Mucosa of descending colon (tissue), 3 donors: Measurements from ENCODE around the gene ITPA. TPM values are rescaled to one million over a fixed set of nuclear protein-coding genes. Genes with fewer than 3 reads are reported as not detected.

Source experiments
- ATAC-seq: fragments of 200-7000 bp; cut with Tn5 transposase; one replicate; pipeline ENCODE4 v1.9.1; 2020; ENCODE audit warnings: mild to moderate bottlenecking, moderate library complexity
- DNase-seq, 3 donors: peaks; one replicate each; pipeline ENCODE4 v3.0.0-alpha.2; 2020
- H3K36me3 ChIP-seq: fragments of 200-600 bp; one replicate; pipeline ENCODE4 v1.8.0; 2021; ENCODE audit warnings: low read depth, mild to moderate bottlenecking
- H3K4me1 ChIP-seq: fragments of 200-600 bp; one replicate; pipeline ENCODE4 v1.8.0; 2021; ENCODE audit warnings: low read depth, mild to moderate bottlenecking
- H3K4me3 ChIP-seq: fragments of 200-600 bp; one replicate; pipeline ENCODE4 v1.8.0; 2021; ENCODE audit warnings: mild to moderate bottlenecking
- H3K9me3 ChIP-seq: fragments of 200-600 bp; one replicate; pipeline ENCODE4 v1.8.0; 2021; ENCODE audit warnings: mild to moderate bottlenecking
- CTCF ChIP-seq: fragments of 200-600 bp; IDR thresholded peaks from one replicate; pipeline ENCODE4 v1.8.0; 2022; ENCODE audit warnings: antibody characterized with exemption, mild to moderate bottlenecking
- intact Hi-C, 2 donors: fragments of 100-400 bp; cut with DNase I in 1 of 2; cut with micrococcal nuclease in 1 of 2; formaldehyde crosslinking; loops; one replicate each; pipeline versions ENCODE4 v1.11.0 to v1.11.1; 2022; cut with DNase I, micrococcal nuclease
- total RNA-seq, 3 donors: library from RNA; stranded (reverse); fragmentation: NEBNext Ultra II Directional in 2 of 3; extraction: Animal tissue kit (Norgen Biotek cat#: 25700) in 2 of 3; gene quantifications; one replicate each; pipeline versions ENCODE4 v1.2.1 to v1.2.4, GENCODE V29; 2021 to 2023
- donor health status: DM: no; HTN: no; CAD: no; lungs with moderate emphysema.
- donor health status: DM: no; HTN: no; CAD: no.
- donor health status: DM: no; HTN: yes; CAD: no.

Gene ITPA
- total RNA-seq, 3 donors from 2014 or later: 29.8 to 44.7 (median 43.8) TPM

DNA sequence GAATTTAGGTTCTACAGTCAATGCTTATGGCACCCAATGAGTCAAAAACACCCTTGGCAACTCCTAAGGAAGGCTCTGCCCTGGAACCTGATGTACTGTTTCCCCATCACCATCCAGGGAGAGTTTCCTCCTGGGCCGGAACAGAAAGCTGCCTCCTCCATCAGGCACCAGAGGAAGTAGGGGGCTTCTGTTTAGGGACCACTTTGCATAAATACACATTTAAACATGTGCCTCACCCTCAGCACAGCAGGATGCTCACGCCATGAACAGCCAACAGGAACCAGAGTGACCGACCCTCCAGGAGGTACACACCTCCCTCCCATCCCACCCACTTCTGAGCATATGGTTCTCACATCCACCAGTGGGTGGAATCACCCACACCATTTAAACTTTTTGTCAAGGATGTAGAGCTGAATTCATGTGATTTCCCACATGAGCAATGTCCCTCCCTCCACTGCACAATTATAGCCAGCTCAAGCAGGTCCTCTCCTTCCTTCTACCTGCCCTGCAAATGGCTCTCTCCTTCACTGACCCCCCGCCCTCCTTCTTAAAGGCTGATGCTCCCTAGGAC lies 19.7 kb upstream of the ITPA start:
- intact Hi-C loops: no loop called here
- peaks cover 4% of the 10 kb centered on the region for H3K36me3 ChIP-seq

DNA sequence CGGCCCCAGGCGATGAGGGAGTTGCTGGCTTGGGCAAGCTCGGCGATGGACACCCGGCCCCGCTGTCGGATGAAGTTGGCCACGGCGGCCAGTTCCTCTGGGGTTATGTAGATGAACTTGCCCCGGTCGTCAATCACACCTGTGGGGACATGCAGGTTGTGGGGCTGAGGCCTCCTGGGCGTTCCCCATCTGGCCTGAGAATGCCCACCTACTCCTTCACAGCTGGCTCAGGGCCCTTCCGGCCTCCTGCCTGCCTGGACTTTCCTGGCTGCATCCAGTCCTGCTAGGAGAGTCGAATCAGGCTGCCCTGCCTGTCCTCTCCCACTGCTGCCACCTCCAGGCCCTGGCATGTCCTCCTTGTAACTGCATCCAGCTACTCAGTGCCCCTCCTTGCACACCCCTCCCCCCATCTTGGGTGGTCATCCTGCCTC lies 18.6 kb upstream of the ITPA start:
- no peaks in the 10 kb centered on the region for H3K4me1 ChIP-seq
- H3K4me3 ChIP-seq: no peak overlapping the region
- H3K36me3 ChIP-seq: peaks cover 4% of the 10 kb centered on the region
- intact Hi-C loops: no loop called here
- no peak for DNase-seq
- ATAC-seq: no peak
- no peak for TF ChIP-seq CTCF
- H3K9me3 ChIP-seq: no peaks in the 10 kb centered on the region

More for the DNA sequence above, 19.7 kb upstream of the ITPA start:
- H3K9me3 ChIP-seq: no peaks in the 10 kb centered on the region
- DNase-seq: no peak
- no peak for TF ChIP-seq CTCF
- no peak overlapping the region for H3K4me3 ChIP-seq
- ATAC-seq: no peak
- no peaks in the 10 kb centered on the region for H3K4me1 ChIP-seq

DNA sequence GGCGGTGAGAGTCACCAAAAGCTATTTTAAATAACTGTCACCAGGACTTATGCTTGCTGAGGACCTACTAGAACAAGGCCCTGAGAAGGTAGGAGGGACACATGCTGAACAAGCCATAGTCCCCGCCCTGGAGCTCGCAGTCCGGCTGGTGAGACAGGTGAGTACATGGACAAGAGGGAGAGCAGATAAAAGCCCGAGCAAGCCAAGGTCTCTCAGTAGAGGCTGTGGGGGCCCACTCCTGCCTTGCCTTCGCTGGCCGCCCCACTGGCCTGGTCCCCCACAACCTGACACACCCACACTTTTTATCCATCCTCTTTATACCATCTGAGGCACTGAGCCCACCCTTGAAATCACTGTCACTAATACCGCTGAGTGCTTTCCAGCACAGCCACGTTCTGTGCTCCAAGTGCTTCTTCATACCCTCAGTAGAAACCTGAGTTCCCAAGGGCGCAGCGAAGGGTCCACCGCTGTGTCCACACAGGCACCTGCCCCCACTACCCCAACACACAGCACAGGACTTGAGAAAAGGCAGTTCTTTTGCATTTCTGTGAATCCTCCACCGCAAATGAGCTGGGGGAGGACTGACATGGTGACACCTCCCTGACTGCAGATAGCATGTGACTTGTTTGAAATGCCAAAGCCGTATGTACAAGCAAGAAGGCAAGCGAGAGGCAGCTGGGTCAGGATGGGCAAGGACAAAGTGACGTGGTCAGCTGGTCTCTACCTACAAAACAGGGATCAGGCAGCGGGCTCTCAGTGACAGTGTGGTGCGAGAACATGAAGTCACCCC lies 16.9 kb upstream of the ITPA start:
- Histone ChIP-seq H3K4me1 (no peaks in the 10 kb centered on the region), H3K4me3 (no peak overlapping the region), H3K9me3 (no peaks in the 10 kb centered on the region), H3K36me3 (peaks cover 4% of the 10 kb centered on the region)
- intact Hi-C loops: no loop called here
- TF ChIP-seq CTCF: no peak
- ATAC-seq: no peak
- no peak for DNase-seq

- no peak for TF ChIP-seq CTCF
- no peaks in the 10 kb centered on the region for H3K4me1 ChIP-seq
- no peaks in the 10 kb centered on the region for H3K9me3 ChIP-seq
- DNase-seq (no peak), ATAC-seq (no peak)
- H3K36me3 ChIP-seq: peaks cover 4% of the 10 kb centered on the region
- intact Hi-C loops: no loop called here
- H3K4me3 ChIP-seq: no peak overlapping the region
Observed at GRCh38 chr20:3193806-3194616, 15.3 kb upstream of the ITPA start.

- DNase-seq (no peak), ATAC-seq (no peak)
- intact Hi-C loops: no loop called here
- Histone ChIP-seq H3K36me3 (peaks cover 6% of the 10 kb centered on the region), H3K4me1 (no peaks in the 10 kb centered on the region), H3K9me3 (no peaks in the 10 kb centered on the region), H3K4me3 (no peak overlapping the region)
- TF ChIP-seq CTCF: no peak
Observed at GRCh38 chr20:3194617-3195280, 14.5 kb upstream of the ITPA start.
